Esophagus squamous epithelium (tissue), 4 donors: ENCODE measurements around the gene OBP2A.

Experiments used
- POLR2A ChIP-seq, 4 donors: fragments of 450-650 bp; IDR thresholded peaks; one replicate each; pipeline ENCODE4 v1.6.1; 2017; ENCODE audit warnings: antibody characterized with exemption in 4 of 4, mild to moderate bottlenecking in 4 of 4, moderate library complexity in 3 of 4
- TF ChIP-seq, protein P1 (sequence below), 6 experiments: fragments of 450-650 bp in 4 of 6; fragments of 200-600 bp in 2 of 6; sonication (generic) in 2 of 6; IDR thresholded peaks; one replicate each; pipeline ENCODE4 v1.5.1; 2016 to 2019; ENCODE audit warnings: antibody characterized with exemption in 6 of 6, mild to moderate bottlenecking in 4 of 6, moderate library complexity in 4 of 6

- TF ChIP-seq, protein P1, sequence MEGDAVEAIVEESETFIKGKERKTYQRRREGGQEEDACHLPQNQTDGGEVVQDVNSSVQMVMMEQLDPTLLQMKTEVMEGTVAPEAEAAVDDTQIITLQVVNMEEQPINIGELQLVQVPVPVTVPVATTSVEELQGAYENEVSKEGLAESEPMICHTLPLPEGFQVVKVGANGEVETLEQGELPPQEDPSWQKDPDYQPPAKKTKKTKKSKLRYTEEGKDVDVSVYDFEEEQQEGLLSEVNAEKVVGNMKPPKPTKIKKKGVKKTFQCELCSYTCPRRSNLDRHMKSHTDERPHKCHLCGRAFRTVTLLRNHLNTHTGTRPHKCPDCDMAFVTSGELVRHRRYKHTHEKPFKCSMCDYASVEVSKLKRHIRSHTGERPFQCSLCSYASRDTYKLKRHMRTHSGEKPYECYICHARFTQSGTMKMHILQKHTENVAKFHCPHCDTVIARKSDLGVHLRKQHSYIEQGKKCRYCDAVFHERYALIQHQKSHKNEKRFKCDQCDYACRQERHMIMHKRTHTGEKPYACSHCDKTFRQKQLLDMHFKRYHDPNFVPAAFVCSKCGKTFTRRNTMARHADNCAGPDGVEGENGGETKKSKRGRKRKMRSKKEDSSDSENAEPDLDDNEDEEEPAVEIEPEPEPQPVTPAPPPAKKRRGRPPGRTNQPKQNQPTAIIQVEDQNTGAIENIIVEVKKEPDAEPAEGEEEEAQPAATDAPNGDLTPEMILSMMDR (IDR thresholded peaks at IDR 0.05) = peak in 5 of 6 experiments; percentile 28 to 68 (median 52)
- TF ChIP-seq POLR2A (IDR thresholded peaks at IDR 0.05) = no peak
These were observed 41.4 kb upstream of the OBP2A start for GRCh38 chr9:135504262-135505243.
